B cell (primary cell): ENCODE results near the gene PIN1. TPM values are rescaled to one million over a fixed set of nuclear protein-coding genes. Genes with fewer than 3 reads are reported as not detected.

Experiments used
- ATAC-seq: fragments of 200-7000 bp; cut with Tn5 transposase; one replicate; pipeline ENCODE4 v1.10.0; 2021; ENCODE audit warnings: low read depth, mild to moderate bottlenecking, moderate number of reproducible peaks, moderate library complexity
- CTCF ChIA-PET: fragments of 350-600 bp; sonication (Branson Sonifier 250); formaldehyde crosslinking; loops from one replicate; lab custom pipeline; 2021; ENCODE audit warnings: antibody characterized with exemption, inconsistent platforms; lab: Charles Lee
- POLR2A ChIA-PET: fragments of 350-600 bp; sonication (Branson Sonifier 250); formaldehyde crosslinking; loops from one replicate; lab custom pipeline; 2021; ENCODE audit warnings: antibody characterized with exemption; lab: Charles Lee
- DNase-seq: peaks from one replicate; pipeline ENCODE4 v3.0.0; 2013
- H2AFZ ChIP-seq: 2 replicates; pipeline ENCODE4 v1.6.1; 2012; ENCODE audit warnings: mild to moderate bottlenecking, low read depth, low read length; ENCODE audit not compliant: insufficient read depth, poor library complexity, severe bottlenecking
- H3K27ac ChIP-seq, 2 donors: 1 replicate in 1 of 2; 2 replicates in 1 of 2; pipeline ENCODE4 v1.5.1; 2012 to 2013; ENCODE audit warnings: low read length in 2 of 2, mild to moderate bottlenecking in 2 of 2, moderate library complexity in 1 of 2
- H3K27me3 ChIP-seq, 4 experiments: fragments of 200-600 bp in 1 of 4; sonication (generic) in 1 of 4; replicated peaks in 1 of 4; 1 replicate in 2 of 4; 2 replicates in 2 of 4; pipeline versions ENCODE4 v1.6.1 to v1.7.0; 2013 to 2016; ENCODE audit warnings: low read length in 3 of 4, mild to moderate bottlenecking in 2 of 4, mixed read lengths in 1 of 4, moderate library complexity in 1 of 4; ENCODE audit not compliant: insufficient read depth in 4 of 4, control insufficient read depth in 3 of 4; ENCODE audit errors: control extremely low read depth in 1 of 4
- H3K36me3 ChIP-seq, 2 experiments: replicated peaks in 1 of 2; 1 replicate in 1 of 2; 2 replicates in 1 of 2; pipeline versions ENCODE4 v1.6.1 to v1.7.1; 2013; ENCODE audit warnings: low read length in 1 of 2; ENCODE audit not compliant: insufficient read depth in 2 of 2, control insufficient read depth in 1 of 2; ENCODE audit errors: control extremely low read depth in 1 of 2, extremely low read depth in 1 of 2
- H3K4me1 ChIP-seq, 2 donors: fragments of 200-600 bp in 1 of 2; sonication (generic) in 1 of 2; 1 replicate in 1 of 2; 2 replicates in 1 of 2; pipeline versions ENCODE4 v1.5.1 to v1.6.1; 2013 to 2017; ENCODE audit warnings: low read length in 2 of 2; ENCODE audit not compliant: control insufficient read depth in 2 of 2, insufficient read depth in 2 of 2
- H3K4me2 ChIP-seq: replicated peaks from 2 replicates; pipeline ENCODE3; 2012; ENCODE audit warnings: mild to moderate bottlenecking, low read depth, low read length; ENCODE audit not compliant: poor library complexity, severe bottlenecking
- H3K4me3 ChIP-seq, 5 experiments: fragments of 200-600 bp in 1 of 5; sonication (generic) in 1 of 5; 1 replicate in 3 of 5; 2 replicates in 2 of 5; pipeline versions ENCODE4 v1.5.1 to v1.7.0; 2011 to 2016; ENCODE audit warnings: low read length in 4 of 5, mild to moderate bottlenecking in 4 of 5, low read depth in 2 of 5, control low read depth in 1 of 5, moderate library complexity in 1 of 5; ENCODE audit not compliant: insufficient read depth in 1 of 5; ENCODE audit errors: control extremely low read depth in 1 of 5, extremely low read depth in 1 of 5
- H3K79me2 ChIP-seq: fragments of 200-600 bp; sonication (generic); one replicate; pipeline ENCODE4 v1.6.0; 2016; ENCODE audit warnings: low read length; ENCODE audit not compliant: control insufficient read depth, insufficient read depth
- H3K9ac ChIP-seq: fragments of 200-600 bp; sonication (generic); 2 replicates; pipeline ENCODE4 v1.6.1; 2017; ENCODE audit warnings: mild to moderate bottlenecking, low read length, moderate library complexity
- H3K9me3 ChIP-seq, 3 donors: one replicate each; pipeline versions ENCODE4 v1.6.1 to v1.7.1; 2013; ENCODE audit warnings: low read length in 2 of 3; ENCODE audit not compliant: control insufficient read depth in 2 of 3, insufficient read depth in 1 of 3; ENCODE audit errors: control extremely low read depth in 1 of 3
- H4K20me1 ChIP-seq: 2 replicates; pipeline ENCODE4 v1.6.0; 2012; ENCODE audit warnings: mild to moderate bottlenecking, low read length; ENCODE audit not compliant: insufficient read depth, control insufficient read depth, poor library complexity, severe bottlenecking
- H3K27ac Mint-ChIP-seq: one replicate; pipeline ENCODE4 v1.8.0; 2021; ENCODE audit warnings: mixed read lengths
- H3K27me3 Mint-ChIP-seq: one replicate; pipeline ENCODE4 v1.8.0; 2021; ENCODE audit warnings: mixed read lengths
- H3K4me1 Mint-ChIP-seq: one replicate; pipeline ENCODE4 v1.8.0; 2021; ENCODE audit warnings: mixed read lengths
- H3K4me3 Mint-ChIP-seq: one replicate; pipeline ENCODE4 v1.8.0; 2021; ENCODE audit warnings: mixed read lengths
- H3K9me3 Mint-ChIP-seq: one replicate; pipeline ENCODE4 v1.8.0; 2022; ENCODE audit warnings: mixed read lengths; ENCODE audit not compliant: insufficient read depth
- CTCF ChIP-seq: fragments of 200-600 bp; IDR thresholded peaks from one replicate; pipeline ENCODE4 v1.8.0; 2022; ENCODE audit warnings: antibody characterized with exemption, mild to moderate bottlenecking
- EZH2 ChIP-seq: IDR thresholded peaks from 2 replicates; pipeline ENCODE4 v1.6.1; 2012; ENCODE audit warnings: borderline replicate concordance, low read depth, mild to moderate bottlenecking, moderate library complexity, low read length; ENCODE audit not compliant: insufficient read depth, poor library complexity, severe bottlenecking
- WGBS: methylation state at CpG from one replicate; pipeline ENCODE4 v1.1.5; 2013; ENCODE audit warnings: missing lambda C conversion rate; ENCODE audit not compliant: insufficient coverage; 5-methylcytosine and 5-hydroxymethylcytosine counted together
- intact Hi-C: fragments of 100-400 bp; cut with micrococcal nuclease; formaldehyde crosslinking; loops from one replicate; pipeline ENCODE4 v1.10.0; 2022
- polyA plus RNA-seq: library from polyadenylated mRNA; depleted of rRNA; stranded (reverse); fragments of >200 nt; gene quantifications from 2 replicates; pipeline ENCODE4 v1.2.3, GENCODE V29; 2012
- total RNA-seq, 2 donors: library from RNA; stranded (reverse); fragments of 120-200 nt in 1 of 2; gene quantifications; 1 replicate in 1 of 2; 2 replicates in 1 of 2; pipeline versions ENCODE4 v1.2.3 to v1.2.4, GENCODE V29; 2013 to 2022

Gene PIN1
- total and polyA plus RNA-seq, 2 donors (not counting 1 experiment from before 2014, with no cell fraction given), result 58.9 to 99.0 TPM

GRCh38 chr19:9828551-9829063 lies 6.5 kb upstream of the PIN1 start:
- Histone ChIP-seq H4K20me1 (peaks cover 23% of the 10 kb centered on the region), H3K79me2 (peaks cover 44% of the 10 kb centered on the region), H3K27me3 (no peaks in the 10 kb centered on the region), H3K9me3 (no peaks in the 10 kb centered on the region), H3K4me2 (peak overlapping the region; percentile 91), H2AFZ (peak overlapping the region; percentile 94), H3K27ac (peak overlapping the region in 1 of 2 donors; percentile 58), H3K36me3 (peaks cover 3 to 12% of the 10 kb centered on the region in 2 experiments), H3K4me3 (peak overlapping the region; percentile 75 to 95 (median 87)), H3K4me1 (peaks cover 13 to 20% of the 10 kb centered on the region in 2 donors), H3K9ac (peak overlapping the region; percentile 92)
- Mint-ChIP-seq H3K27ac (peak overlapping the region; percentile 87), H3K27me3 (no peaks in the 10 kb centered on the region), H3K4me1 (peaks cover 25% of the 10 kb centered on the region), H3K4me3 (peak overlapping the region; percentile 100), H3K9me3 (no peaks in the 10 kb centered on the region)
- ChIA-PET CTCF (interaction anchor here (1.7 kb wide), 1 partner anchor 35 kb away, joined by 4 read pairs; no protein-coding TSS in a partner anchor), POLR2A (interaction anchor here (1.6 kb wide), 1 partner anchor 10 kb away, joined by 8 read pairs; the partner anchor contains the start of gene FBXL12)
- ATAC-seq, result no peak
- no peak for DNase-seq
- 37% methylated on average over 9 of the region's 13 CpGs for WGBS
- TF ChIP-seq CTCF (no peak), EZH2 (no peak)
- intact Hi-C loops, result no loop called here

- peaks cover 15% of the 10 kb centered on the region for H4K20me1 ChIP-seq
- POLR2A ChIA-PET, result interaction anchor here (0.6 kb wide), 1 partner anchor 166 kb away, joined by 3 read pairs; no protein-coding TSS in a partner anchor
- Mint-ChIP-seq H3K4me3 (peak overlapping the region; percentile 97), H3K9me3 (no peaks in the 10 kb centered on the region), H3K4me1 (peaks cover 18% of the 10 kb centered on the region), H3K27me3 (no peaks in the 10 kb centered on the region), H3K27ac (peak overlapping the region; percentile 96)
- CTCF ChIA-PET, result no interaction called here
- no peak for TF ChIP-seq CTCF
- no peak for TF ChIP-seq EZH2
- DNase-seq, result no peak
- H3K27me3 ChIP-seq, result no peaks in the 10 kb centered on the region
- WGBS, result 51% methylated on average over 3 of the region's 6 CpGs
- peaks cover 7 to 15% of the 10 kb centered on the region in 2 donors for H3K4me1 ChIP-seq
- no peak for ATAC-seq
- peaks cover 3 to 27% of the 10 kb centered on the region in 2 experiments for H3K36me3 ChIP-seq
- no peaks in the 10 kb centered on the region for H3K9me3 ChIP-seq
- H2AFZ ChIP-seq, result peak overlapping the region; percentile 90
- peak overlapping the region; percentile 74 for H3K9ac ChIP-seq
- H3K79me2 ChIP-seq, result peaks cover 57% of the 10 kb centered on the region
- peak overlapping the region; percentile 38 to 83 (median 71) for H3K4me3 ChIP-seq
- H3K27ac ChIP-seq, result peak overlapping the region; percentile 56 to 69
- intact Hi-C loops, result no loop called here
- H3K4me2 ChIP-seq, result peak overlapping the region; percentile 81
Observed at GRCh38 chr19:9834307-9834725, 802 bp upstream of the PIN1 start.
